HG03045 (cell line): ENCODE data around the gene KRTAP10-11.
"Not testable (repeated sequence)": the region's sequence is repeated elsewhere in the genome, so short reads cannot be mapped to it uniquely, and the experiment has no call there.

Source experiments
- ATAC-seq: cut with Tn5 transposase; IDR thresholded peaks from one replicate; pipeline ENCODE4 v1.9.1; 2021; ENCODE audit warnings: mild to moderate bottlenecking, moderate library complexity; ENCODE audit not compliant: unreplicated experiment

The KRTAP10-11 gene

GRCh38 chr21:44614961-44615391 lies 31.2 kb upstream of the KRTAP10-11 start:
- no peak for ATAC-seq

GRCh38 chr21:44615466-44615865 lies 30.7 kb upstream of the KRTAP10-11 start:
- no peak for ATAC-seq

- ATAC-seq = no peak
These were observed 30.2 kb upstream of the KRTAP10-11 start for GRCh38 chr21:44615911-44616590.

GRCh38 chr21:44616591-44616926 lies 29.7 kb upstream of the KRTAP10-11 start:
- ATAC-seq = no peak

GRCh38 chr21:44617071-44617501 lies 29.1 kb upstream of the KRTAP10-11 start:
- no peak for ATAC-seq

GRCh38 chr21:44618504-44618903 lies 27.7 kb upstream of the KRTAP10-11 start:
- ATAC-seq = no peak

GRCh38 chr21:44618909-44619308 lies 27.3 kb upstream of the KRTAP10-11 start:
- no peak for ATAC-seq

- ATAC-seq = no peak
These were observed 26.3 kb upstream of the KRTAP10-11 start for GRCh38 chr21:44619886-44620285.

GRCh38 chr21:44623575-44623974 lies 22.6 kb upstream of the KRTAP10-11 start:
- no peak for ATAC-seq

- ATAC-seq = no peak
These were observed 20.5 kb upstream of the KRTAP10-11 start for GRCh38 chr21:44625756-44626155.

- ATAC-seq = no peak
These were observed 20.0 kb upstream of the KRTAP10-11 start for GRCh38 chr21:44626262-44626661.

- no peak for ATAC-seq
These were observed 19.5 kb upstream of the KRTAP10-11 start, which contains the start of gene KRTAP10-9 for GRCh38 chr21:44626673-44627143. TSS of gene KRTAP10-9 (plus strand) at chr21:44627093. CDS start at chr21:44627172, 79 bp downstream.

- ATAC-seq = not testable (repeated sequence)
These were observed 18.9 kb upstream of the KRTAP10-11 start for GRCh38 chr21:44627181-44627822.

- not testable (repeated sequence) for ATAC-seq
These were observed 18.4 kb upstream of the KRTAP10-11 start for GRCh38 chr21:44627831-44628233.

GRCh38 chr21:44628707-44629391 lies 17.4 kb upstream of the KRTAP10-11 start:
- ATAC-seq = no peak

- no peak for ATAC-seq
These were observed 15.8 kb upstream of the KRTAP10-11 start for GRCh38 chr21:44630440-44630839.

GRCh38 chr21:44632067-44632466 lies 14.1 kb upstream of the KRTAP10-11 start:
- ATAC-seq = no peak

GRCh38 chr21:44636209-44637017 lies 9.8 kb upstream of the KRTAP10-11 start:
- no peak for ATAC-seq

- no peak for ATAC-seq
These were observed 9.0 kb upstream of the KRTAP10-11 start, which contains the start of gene KRTAP10-10 for GRCh38 chr21:44637018-44637850. TSS of gene KRTAP10-10 (plus strand) at chr21:44637356. CDS start at chr21:44637418, 62 bp downstream.

GRCh38 chr21:44637851-44638348 lies 8.3 kb upstream of the KRTAP10-11 start:
- not testable (repeated sequence) for ATAC-seq
